DMS79 (cell line): Measurements from ENCODE around the gene ZFAND3.
A peak's percentile ranks its signal among the peaks of the same experiment; 100 is the strongest.
"Not testable (repeated sequence)": the region's sequence is repeated elsewhere in the genome, so short reads cannot be mapped to it uniquely, and the experiment has no call there.

Experiments
- DNase-seq: peaks from one replicate; lab custom pipeline; 2025; lab: John Stamatoyannopoulos, UW

The ZFAND3 gene

DNA sequence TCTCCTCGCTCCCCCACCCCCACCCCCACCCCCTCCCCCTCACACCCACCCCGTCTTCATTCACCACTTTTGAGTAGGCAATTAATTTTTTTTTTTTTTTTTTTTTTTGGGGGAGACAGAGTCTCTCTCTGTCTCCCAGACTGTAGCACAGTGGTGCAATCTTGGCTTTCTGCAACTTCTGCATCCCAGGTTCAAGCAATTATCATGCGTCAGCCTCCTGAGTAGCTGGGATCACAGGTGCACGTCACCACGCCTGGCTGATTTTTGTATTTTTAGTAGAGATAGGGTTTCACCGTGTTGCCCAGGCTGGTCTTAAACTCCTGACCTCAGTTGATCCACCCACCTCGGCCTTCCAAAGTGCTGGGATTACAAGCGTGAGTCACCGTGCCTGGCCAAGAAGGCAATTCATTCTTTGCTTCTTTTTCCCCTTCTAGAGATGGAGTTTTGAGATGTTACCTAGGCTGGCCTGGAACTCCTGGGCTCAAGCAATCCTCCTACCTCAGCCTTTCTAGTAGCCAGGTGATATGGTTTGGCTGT lies 230.4 kb downstream of the ZFAND3 start:
- DNase-seq: not testable (repeated sequence)

DNA sequence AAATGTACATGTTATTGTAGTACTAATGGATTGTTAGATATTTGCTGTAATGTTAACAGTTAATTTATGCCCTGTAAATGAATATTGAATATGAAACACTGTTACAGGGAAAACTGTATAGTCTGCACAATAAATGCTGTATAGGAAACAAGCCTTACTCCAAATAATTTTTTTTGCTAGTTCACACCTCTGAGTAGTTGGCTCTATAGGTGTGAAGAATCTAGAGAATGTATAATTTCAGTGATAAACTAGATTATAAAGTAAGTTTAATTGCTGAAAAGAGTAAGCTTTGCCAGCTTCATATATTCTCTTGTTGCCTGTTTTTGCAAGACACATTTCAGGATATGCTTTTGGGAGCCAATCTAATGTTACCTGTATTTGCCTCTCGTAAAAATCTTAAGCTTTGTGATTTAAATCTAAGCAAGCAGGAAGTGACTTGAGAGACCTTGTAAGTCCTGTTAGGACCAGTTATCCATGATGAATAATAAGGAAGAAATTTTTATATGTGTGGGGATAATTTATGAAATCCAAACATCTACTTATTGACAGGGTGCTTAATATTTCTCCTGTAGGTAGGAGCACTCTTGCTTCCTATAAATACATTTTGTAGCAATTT lies 232.4 kb downstream of the ZFAND3 start:
- no peak for DNase-seq

DNA sequence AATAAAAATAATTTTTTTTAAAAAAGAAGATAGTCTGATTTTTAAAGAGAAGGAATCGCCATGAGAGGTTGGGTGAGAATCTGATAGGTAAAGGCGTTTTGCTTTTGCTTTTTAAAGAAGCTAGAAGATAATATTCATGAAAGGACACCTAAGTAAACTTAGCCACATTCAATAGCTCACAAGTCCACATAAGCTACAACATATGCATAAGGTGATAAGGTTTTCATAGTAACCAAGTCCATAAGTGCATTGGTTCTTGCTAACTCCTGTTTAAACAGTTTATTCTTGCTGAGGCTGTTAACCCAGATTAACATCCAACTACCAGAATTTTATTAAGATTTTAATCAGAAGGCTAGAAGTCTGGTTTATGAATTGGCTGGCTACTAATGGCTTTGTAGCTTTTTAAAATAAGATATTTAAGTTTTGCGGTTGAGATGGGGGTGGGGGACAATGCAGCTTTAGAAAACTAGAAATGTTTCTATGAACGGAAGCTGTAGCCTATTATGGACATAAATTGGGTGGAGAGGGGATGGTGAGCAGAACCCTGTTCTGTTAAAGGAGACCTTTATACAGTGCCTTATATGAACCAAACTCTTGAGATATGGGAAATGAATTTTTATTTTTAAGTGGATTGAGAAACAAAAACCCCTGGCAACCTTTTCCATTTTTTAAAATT lies 235.1 kb downstream of the ZFAND3 start:
- DNase-seq: no peak

DNA sequence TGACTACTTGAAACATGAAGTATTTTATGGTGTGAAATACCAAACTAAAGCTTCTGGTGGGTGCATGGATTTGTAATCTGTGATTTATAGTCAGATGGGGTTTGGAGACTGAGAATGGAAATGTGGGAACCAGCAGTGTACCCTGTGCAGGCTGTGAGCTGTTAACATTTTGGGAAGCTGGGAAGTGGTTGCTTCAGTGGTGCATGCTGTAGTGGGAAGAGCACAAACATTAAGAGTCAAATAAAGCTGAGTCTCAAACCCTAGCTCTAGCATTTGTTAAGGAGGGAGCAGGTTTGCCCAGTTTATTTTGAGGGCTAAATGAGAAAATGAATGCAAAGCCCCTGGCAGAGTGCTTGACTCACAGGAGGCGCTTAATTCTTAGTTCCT lies 235.7 kb downstream of the ZFAND3 start:
- DNase-seq: no peak

DNA sequence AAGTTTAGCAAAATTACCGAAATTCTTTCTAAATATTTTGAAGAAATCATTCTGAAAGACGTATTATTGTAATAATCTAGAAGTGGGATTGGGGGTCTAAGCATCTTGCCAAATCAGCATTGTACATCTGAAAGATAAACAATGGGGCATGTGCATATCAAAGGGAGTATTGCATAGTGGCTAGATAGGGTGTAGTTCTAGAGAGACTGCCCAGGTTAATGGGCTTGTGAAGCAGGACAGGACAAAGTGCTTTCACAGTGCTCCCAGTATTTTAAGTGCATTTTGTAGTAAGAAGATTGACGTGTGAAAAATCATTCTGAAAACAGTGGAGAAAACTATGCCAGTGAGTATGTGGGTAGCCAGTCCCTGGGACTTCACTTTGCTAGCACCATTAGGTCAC lies 236.8 kb downstream of the ZFAND3 start:
- no peak for DNase-seq

DNA sequence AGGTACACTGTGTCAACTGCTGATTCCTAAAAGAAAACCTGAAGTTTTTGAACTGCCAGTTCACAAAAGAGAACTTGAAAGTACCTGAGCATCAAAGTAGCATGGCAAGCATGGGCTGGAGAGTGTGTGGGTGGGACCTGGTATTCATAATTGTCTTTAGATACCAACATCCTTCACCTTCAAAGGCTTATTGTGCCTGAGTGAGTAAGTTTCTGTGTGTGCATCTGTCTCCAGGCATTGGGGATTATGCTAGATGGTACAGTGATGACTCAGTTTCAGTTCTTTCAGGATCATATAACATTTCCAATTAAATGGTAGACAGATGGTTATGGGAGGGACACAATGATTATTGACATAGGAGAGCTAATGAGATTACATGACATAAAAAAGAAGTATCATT lies 238.5 kb downstream of the ZFAND3 start:
- no peak for DNase-seq

DNA sequence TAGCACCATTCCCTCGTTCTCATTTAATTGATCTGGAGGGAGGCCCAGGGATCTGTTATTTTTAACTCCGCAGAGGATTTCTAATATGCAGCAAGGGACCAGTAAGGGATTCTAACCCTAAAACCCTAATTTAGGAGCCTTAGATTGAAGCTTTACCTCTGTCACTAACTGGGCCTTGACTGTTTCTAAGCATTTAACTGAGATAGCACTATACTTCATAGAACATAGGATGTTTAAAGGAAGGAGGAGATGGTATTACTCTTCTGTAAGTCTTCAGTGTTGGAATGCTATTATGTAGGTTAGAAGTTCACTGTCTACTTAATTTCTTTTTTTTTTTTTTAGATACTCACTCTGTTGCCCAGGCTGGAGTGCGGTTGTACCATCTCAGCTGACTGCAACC lies 242.5 kb downstream of the ZFAND3 start:
- no peak for DNase-seq

DNA sequence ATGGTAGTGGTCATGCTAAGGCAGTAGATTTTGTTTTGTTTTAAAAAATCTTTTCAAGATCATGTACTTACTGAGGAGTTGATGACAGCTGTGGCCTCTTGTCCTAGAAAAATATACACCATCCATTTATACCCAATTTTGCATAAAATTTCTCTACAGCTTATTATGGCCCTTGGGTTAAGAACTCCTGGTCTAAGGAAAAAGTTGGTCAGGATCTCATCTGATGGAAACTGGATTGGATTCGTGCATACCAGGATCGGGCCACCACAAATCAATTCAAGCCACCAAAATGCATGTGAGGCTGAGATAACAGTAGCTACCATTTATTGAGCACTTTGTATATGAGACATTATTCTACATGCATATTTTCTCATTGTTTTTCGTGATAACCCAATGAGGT lies 244.4 kb downstream of the ZFAND3 start:
- DNase-seq: no peak

DNA sequence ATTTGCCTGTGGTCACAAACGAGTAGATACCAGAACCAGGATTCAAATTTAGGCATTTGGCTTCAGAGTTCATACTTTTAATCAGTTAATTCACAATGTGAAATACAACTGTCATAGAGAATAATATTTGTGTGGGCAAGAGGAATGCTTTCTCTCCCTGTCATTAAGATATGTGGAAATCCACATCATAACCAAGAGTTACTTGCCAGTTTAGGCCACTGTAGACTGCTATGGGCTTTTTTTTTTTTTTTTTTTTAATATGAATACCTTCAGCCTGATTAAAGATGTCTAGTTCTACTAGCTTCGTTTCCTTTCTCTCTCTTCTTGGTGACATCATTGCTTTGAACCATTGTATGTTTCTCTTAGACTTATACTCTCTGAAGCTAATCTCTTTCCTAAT lies 244.9 kb downstream of the ZFAND3 start:
- no peak for DNase-seq

DNA sequence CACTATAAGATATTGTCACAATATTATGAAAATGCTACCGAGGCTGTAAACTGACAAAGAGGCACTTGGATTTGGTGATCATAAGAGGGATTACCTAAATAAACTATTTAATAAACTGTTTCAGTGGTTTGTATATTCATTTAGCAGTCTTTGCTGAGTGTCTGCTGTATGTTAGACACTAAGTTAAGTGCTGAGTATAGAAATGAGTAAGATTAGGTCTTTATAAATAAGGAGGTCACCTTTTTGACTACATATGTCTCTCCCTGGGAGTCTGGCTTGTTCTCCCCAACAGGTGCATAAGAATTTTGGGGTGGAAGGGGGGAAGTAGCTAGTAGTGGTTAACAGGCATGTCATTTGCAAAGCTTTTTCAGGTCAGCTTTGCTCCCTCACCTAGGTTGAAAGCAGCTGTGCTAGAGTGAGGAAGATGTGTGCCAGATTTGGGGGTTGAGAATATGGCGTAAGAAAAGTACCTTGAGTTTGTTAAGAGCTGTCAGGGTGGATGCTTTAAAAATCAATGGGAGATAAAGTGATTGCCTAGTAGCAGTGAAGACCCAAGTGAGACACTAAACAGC lies 246.3 kb downstream of the ZFAND3 start:
- no peak for DNase-seq

DNA sequence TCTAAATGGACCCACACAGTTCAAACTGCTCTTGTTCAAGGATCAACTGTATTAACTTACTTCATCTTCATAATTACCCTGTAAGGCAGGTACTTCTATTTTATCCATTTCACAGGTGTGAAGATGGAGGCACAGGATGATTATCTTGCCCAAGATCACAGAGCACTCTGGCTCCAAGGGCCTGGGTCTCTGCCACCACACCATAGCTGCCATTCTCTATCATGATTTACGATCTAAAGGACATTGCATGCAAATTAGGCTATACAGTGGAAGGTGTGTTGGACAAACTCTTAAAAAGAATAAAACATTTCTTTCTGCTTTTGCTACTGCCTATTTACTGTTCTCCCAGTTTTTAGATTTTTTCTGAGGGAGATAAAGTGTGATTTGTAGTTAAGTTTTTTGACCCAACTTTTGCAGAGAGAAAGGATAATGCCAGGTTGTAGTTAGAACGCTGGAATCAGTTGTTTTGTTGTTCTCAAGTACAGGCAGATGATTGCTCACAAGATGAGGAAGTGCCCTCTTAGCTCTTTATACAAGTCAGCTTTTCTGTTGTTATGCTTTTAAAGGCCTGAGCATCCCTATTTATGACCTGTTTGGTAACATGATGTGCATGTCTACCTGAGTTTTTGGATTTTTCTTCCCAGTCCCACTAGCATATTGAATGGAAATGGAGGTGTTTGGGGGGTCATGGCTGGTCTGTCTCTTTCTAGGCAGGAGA lies 247.9 kb downstream of the ZFAND3 start:
- peak; percentile 13 for DNase-seq

DNA sequence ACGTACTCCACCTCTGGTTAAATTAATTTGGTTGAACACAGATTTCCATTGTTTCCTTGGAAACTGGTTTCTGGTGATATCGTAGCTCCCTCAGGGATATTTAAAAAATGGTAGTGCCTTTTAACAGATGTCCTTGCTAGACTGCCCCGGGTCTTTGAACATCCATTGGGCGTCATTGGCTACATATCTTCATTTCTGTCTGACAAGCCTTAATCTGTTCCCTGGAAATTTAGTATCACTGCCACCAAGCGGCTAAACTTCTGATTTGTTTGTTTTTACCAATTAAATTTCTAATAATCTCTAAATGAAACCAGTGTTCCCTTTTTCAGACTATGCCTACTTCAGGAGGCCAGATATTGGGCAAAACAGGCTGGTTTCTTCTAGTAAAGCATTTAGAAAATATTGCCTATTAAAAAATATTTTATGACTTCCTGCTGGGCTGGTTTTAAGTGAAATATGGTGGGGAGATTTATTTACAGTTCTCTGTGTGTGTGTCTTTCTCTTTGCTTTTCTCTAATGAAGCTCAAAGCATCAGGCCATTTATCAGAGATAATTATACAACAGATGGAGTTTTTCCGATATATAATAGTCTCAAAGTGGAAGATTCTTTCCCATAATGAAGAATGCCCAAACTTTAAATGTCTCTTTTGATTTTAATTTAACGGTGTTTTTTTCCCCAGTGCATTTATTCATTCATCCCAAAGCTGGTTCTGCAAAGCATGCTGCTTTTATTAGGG lies 249.5 kb downstream of the ZFAND3 start:
- no peak for DNase-seq

DNA sequence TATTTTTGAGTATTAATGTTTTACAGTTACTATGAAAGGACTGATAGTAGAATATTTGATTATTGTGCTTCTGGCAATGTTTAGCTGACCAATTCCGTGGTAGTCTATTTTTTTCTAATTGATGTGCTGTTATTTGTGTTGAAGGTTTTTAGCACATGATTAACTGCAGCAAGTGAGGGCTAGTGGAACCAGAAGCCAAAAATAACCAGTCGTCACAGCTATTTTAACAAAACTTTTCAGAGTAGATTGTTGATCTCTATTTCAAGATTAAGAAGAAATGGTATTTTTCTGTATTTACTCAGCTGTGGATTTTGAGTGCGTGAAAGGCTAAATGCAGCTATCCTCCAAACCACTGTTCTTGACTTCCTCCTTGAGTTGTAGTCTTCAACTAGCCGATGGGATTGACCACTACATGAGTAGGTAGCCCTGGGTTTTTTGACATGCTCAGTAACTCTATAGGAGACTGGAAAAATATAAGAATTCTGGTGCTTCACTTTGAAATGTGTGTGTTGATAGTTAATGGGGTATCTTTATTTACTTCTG lies 258.0 kb downstream of the ZFAND3 start:
- DNase-seq: no peak

DNA sequence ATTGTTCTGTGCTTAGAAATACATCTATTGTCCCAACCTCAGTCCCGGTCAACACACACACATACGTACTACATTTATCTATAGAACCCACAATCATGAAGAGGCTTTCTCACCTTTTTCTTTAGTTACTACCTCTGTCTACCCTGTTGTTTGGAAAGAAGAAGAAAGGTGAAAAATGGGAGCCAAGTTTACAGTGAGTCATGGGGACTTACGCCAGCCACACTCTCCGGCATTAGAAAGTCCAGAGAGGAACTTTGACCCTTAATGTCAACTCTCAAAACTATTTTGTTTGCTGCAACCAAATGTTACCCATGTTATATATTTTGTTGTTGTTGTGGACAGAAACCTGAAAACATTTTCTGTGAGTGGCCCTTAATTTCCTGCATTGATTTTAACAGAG lies 259.1 kb downstream of the ZFAND3 start:
- no peak for DNase-seq

DNA sequence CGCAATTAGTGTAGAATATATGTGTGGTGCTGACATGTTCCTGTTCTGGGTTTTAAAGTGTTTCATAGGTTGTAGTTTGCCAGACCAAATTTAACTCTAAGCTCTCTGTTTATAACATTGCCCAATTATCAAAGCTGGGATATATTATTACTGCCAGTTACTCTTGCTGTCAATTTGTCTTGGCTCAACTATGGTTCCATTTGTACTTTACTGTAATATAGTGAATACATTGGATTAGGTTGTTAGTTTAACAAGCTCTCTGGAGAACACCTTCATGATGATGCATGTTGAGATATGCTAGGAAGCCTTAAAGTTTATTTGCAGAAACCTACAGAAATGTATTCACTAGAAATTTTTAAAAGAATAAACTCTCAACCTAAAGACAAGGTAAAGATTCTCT lies 259.6 kb downstream of the ZFAND3 start:
- DNase-seq: no peak

DNA sequence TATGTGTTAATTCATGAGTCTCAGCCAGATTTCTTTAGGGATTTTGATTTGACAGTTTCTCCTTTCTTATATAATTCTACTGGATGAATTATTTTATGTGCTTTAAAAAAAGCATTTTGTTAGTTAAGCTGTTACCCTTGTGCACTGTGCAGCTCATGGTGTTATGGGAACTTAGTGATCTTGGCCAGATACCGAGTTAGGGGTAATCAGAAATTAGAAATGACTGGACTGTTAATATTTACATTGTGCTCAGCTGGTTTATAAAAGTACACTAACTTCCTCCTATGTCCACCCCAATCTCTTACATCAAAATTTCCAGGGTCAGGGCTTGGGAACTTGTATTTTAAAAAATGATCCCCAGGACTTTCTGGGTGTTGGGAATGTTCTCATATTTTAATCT lies 260.0 kb downstream of the ZFAND3 start:
- DNase-seq: no peak

DNA sequence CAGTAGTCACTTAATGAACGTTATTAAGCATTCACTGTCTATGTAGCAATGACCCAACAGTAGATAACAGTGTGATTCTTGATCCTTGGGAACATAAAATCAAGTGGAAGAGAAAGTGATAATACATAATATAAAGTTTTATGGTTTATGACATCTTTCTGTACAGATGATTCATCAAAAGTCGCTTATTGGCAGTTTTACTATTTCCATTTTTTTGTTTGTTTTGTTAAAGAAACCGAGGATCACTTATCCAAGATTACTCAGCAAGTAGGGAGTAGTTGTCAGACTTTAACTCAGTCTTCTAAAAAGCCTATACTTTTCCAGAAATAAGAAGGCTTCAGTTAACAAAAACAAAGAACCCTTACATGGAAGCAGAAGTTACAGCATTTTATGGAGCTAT lies 260.8 kb downstream of the ZFAND3 start:
- DNase-seq: no peak

DNA sequence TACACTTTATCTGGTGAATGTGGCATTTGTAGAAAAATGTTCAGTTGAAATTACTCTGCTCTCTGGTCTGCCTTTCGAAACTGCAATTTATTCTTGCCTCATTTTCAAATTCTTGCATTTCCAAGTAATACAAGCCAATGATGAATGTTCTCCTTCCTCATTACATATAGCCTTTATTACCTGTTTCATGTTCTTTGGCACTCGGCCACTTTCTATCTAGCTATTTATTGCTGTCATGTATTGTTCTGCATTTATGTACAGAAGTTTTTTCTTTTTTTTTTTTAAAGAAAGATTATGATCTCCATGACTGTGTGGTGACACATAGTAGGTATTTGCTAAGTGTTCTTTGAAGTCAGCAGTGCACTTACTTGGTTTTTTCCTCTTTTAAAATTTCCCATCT lies 261.4 kb downstream of the ZFAND3 start:
- DNase-seq: no peak

DNA sequence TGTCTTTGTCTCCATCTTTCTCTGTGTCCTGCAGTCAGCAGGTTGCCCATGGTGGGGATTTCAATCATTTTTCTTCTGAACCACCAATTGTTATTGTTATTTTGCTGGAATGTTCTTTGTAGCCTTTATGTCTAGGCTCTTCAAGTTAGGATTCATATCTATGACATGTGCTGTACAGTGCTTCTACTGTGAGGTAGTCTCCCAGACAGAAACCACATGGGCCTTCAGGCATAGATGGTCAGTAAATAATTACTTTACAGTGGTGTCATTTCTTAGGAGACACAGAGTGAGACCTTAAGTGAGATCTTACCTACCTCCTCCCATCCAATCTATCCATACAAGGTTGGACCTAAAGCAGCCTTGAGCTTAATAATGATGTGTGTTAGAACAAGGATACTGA lies 265.5 kb downstream of the ZFAND3 start:
- DNase-seq: no peak

DNA sequence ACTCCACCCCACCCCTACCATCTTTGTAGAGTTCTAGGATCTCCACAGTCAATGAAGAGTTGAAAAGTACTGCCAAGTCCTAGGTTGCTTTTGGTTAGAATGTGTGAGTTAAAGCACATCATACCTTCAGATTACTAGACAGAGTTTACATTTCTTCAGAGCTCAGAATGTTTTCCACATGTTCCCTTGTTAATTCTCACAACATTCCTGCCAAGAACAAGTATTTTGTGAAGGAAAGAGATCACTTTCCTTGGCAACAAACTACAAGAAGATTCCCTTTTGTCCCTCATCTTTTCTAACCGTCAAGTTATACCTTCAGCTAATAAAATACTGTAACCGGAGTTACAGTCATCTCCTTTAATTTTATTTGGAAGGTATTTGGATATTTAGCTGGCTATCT lies 266.8 kb downstream of the ZFAND3 start:
- DNase-seq: no peak

DNA sequence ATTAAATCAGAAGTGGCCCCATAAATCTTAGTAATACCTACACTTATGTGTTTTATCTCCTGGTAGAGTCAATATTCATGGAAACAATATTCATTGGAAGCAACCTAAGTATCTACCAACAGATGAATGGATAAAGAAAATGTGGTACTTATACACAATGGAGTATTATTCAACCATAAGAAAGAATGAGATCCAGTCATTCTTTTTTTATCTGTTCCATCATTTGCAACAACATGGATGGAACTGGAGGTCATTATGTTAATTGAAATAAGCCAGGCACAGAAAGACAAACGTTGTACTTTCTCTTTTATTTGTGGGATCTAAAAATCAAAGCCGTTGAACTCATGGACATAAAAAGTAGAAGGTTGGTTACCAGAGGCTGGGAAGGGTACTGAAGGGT lies 268.5 kb downstream of the ZFAND3 start:
- no peak for DNase-seq

DNA sequence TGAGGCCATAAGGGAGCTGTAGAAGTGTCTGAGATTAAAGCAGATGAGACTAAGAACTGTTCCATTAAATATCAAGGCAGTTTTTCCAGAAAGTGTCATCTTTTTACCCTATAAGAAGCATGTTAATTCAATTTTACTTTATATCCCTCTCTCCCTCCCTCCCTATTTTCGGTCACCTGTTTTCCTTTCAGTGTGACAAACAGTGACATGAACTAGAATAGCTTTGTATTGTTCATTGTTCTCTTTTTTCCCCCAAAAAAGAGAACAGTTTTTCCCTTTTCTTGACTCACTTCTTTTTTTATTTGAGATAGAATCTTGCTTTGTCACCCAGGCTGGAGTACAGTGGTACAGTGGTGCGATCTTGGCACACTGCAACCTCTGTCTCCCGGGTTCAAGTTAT lies 269.3 kb downstream of the ZFAND3 start:
- no peak for DNase-seq
